NT2/D1 (cell line): Measurements from ENCODE around the gene PCDHGB4.

Experiments
- SUZ12 ChIP-seq: IDR thresholded peaks from 2 replicates; pipeline ENCODE4 v1.6.1; 2011; ENCODE audit not compliant: insufficient read length, insufficient read depth; ENCODE audit errors: extremely low read depth
- YY1 ChIP-seq: IDR thresholded peaks from 2 replicates; pipeline ENCODE4 v1.6.1; 2011; ENCODE audit not compliant: insufficient read length, insufficient read depth
- ZNF274 ChIP-seq: IDR thresholded peaks from 2 replicates; pipeline ENCODE4 v1.6.1; 2011; ENCODE audit warnings: mild to moderate bottlenecking, low read depth, low read length

DNA sequence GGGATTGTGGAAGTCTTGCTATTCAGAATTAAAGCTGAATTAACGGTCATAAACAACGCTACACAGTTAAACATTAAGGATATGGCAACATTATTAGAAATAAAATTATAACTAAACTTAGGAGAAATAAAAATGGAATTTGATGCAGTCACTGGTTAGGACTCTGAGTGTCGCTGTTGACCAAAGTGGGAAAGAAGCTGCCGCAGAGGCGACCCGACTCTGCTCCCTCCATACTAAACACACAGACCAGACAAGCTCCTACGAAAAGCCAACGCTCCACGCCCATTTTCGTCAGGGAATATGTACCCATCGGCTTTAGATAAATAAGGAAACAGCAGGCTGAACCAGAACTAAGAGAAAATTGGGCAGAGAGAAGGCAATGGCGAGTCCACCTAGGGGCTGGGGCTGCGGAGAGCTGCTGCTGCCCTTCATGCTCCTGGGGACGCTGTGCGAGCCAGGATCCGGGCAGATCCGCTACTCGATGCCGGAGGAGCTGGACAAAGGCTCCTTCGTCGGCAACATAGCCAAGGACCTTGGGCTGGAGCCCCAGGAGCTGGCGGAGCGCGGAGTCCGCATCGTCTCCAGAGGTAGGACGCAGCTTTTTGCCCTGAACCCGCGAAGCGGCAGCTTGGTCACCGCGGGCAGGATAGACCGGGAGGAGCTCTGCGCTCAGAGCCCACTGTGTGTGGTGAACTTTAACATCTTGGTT lies 23.4 kb upstream of the PCDHGB4 start, which contains the start of gene PCDHGA5:
- TF ChIP-seq YY1 (no peak), SUZ12 (no peak), ZNF274 (no peak)
